ENCODE measurements around the gene AGAP5.
"Not testable (repeated sequence)": the region's sequence is repeated elsewhere in the genome, so short reads cannot be mapped to it uniquely, and the experiment has no call there.

The AGAP5 gene

GRCh38 chr10:73715179-73716156, 17.6 kb upstream of the AGAP5 start:
- in situ Hi-C loops (cut with HindIII; ENCODE audit: low sequenced_read_pairs): not testable (repeated sequence)

DNA sequence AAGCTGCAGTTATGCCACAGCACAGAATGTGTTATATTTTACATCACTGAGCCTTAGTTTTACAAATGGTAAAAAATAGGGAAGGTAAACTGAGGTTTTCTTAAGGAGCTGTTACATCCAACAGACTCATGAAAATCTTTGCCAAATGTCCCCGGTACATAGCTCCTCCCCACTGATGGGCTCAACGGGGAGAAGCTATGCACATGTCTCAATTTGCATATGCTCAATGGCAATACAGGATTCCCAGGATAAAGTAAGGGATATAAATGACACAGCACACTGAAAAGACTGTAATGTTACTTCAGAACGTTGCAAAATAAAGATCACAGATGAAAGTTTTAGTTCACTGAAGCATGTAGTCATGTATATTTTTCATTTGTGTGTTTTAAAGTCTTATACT, 16.6 kb upstream of the AGAP5 start:
- in situ Hi-C loops (cut with HindIII; ENCODE audit: low sequenced_read_pairs): not testable (repeated sequence)

GRCh38 chr10:73713912-73714311, 16.0 kb upstream of the AGAP5 start:
- in situ Hi-C loops (cut with HindIII; ENCODE audit: low sequenced_read_pairs): not testable (repeated sequence)

GRCh38 chr10:73711683-73712082, 13.8 kb upstream of the AGAP5 start:
- in situ Hi-C loops (cut with HindIII; ENCODE audit: low sequenced_read_pairs): not testable (repeated sequence)

DNA sequence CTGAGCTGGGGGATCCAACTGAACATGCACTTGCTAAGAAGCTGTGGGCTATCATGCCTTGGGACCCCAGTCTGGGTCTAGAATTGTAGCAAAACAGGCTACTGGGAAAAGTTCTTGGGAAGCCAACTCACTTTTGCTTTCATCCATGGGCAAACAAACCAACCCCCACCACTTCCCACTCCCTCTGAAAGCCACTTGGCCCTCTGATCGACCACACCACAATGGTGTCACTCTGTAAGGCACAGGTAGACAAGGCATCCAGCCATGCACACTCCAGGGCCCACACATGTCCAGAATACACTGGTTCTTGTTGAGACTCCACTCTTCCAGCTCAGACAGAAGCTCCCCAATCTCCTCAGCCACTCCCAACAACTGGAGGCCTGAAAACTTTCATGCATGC, 10.2 kb upstream of the AGAP5 start:
- in situ Hi-C loops (cut with HindIII; ENCODE audit: low sequenced_read_pairs): not testable (repeated sequence)

DNA sequence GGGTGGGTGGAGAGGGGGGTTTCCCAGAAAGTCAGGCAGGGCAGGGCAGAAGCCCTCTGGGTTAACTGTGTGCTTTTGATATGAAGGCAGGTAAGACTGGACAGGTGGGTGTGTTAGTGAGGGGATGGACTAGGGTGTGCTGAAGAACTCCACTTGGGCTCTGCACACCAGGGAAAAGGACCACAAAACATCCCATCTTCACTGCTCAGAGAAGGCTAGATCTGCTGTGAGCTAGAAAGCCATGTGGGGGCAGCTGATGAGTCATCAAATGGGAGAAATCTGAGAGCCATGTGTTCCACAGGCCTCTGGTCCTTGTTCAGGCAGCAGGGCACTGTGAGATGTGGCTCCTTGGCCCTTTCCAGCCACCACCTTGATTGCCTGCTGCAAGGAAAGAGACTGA, 9.7 kb upstream of the AGAP5 start:
- in situ Hi-C loops (cut with HindIII; ENCODE audit: low sequenced_read_pairs): not testable (repeated sequence)

GRCh38 chr10:73706488-73706887, 8.6 kb upstream of the AGAP5 start:
- in situ Hi-C loops (cut with HindIII; ENCODE audit: low sequenced_read_pairs): not testable (repeated sequence)

GRCh38 chr10:73705506-73706072, 7.7 kb upstream of the AGAP5 start:
- in situ Hi-C loops (cut with HindIII; ENCODE audit: low sequenced_read_pairs): not testable (repeated sequence)

- in situ Hi-C loops (cut with HindIII; ENCODE audit: low sequenced_read_pairs): not testable (repeated sequence)
Measured at GRCh38 chr10:73703924-73704323, 6.0 kb upstream of the AGAP5 start.

DNA sequence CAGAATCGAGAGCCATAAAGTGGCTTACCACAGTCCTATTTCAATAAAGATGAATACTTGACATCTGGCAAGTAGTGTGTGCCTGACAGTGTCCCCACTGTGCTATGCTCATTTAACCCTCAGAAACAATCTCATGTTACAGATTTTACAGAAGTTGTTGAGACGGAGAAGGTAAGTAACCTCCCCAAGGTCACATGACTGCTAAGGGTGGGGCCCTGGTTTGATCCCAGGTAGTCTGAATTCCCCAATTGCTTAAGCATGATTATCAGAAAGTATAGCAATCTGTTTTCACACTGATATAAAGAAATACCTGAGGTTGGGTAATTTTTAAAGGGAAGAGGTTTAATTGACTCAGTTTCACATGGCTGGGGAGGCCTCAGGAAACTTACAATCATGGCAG, 910 bp upstream of the AGAP5 start:
- in situ Hi-C loops (cut with HindIII; ENCODE audit: low sequenced_read_pairs): not testable (repeated sequence)

DNA sequence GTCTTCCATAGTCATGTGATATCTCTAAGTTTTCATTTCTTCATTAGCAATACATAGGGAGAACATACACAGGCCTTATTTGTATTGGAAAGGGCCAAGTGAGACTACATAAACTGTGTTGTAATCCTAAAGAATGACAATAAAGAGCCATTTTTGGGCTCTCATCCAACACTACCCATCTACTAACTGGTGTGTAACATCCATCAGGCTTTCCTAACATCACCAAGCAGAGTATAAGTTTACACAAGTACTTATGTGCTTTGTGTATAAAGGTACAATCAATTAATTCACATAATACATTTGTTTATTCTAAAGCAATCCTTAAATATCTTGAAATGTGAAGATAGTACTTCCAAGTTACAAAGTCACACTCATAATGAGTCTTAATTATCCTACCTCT, 2.6 kb downstream of the AGAP5 start:
- in situ Hi-C loops (cut with HindIII; ENCODE audit: low sequenced_read_pairs): not testable (repeated sequence)

DNA sequence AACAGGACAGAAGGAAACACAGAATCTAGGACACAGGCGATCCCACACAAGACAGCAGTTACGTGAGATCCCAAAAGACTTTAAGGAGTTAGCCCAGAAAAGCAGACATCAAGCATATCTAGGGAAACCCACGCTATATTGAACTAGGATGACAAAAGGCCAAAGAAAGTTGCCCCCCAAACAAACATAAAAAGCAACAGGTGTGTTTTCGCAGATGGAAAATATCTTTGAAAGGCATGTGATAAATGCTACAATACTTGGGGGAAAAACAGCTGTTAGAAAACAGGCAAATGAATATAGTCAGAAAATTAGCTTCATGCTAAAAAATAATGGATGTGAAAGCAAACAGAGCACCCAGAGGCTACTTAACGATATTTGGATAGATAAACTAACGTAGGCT, 7.2 kb downstream of the AGAP5 start:
- in situ Hi-C loops (cut with HindIII; ENCODE audit: low sequenced_read_pairs): not testable (repeated sequence)

DNA sequence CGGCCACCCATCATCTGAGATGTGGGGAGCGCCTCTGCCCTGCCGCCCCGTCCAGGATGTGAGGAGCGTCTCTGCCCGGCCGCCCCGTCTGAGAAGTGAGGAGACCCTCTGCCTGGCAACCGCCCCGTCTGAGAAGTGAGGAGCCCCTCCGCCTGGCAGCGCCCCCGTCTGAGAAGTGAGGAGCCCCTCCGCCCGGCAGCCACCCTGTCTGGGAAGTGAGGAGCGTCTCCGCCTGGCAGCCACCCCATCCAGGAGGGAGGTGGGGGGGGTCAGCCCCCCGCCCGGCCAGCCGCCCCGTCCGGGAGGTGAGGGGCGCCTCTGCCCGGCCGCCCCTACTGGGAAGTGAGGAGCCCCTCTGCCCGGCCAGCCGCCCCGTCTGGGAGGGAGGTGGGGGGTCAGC, 8.3 kb downstream of the AGAP5 start:
- in situ Hi-C loops (cut with HindIII; ENCODE audit: low sequenced_read_pairs): not testable (repeated sequence)

- in situ Hi-C loops (cut with HindIII; ENCODE audit: low sequenced_read_pairs): not testable (repeated sequence)
Measured at GRCh38 chr10:73687641-73688040, 10.3 kb downstream of the AGAP5 start.

GRCh38 chr10:73674546-73674945, 23.4 kb downstream of the AGAP5 start:
- in situ Hi-C loops (cut with HindIII; ENCODE audit: low sequenced_read_pairs): not testable (repeated sequence)

DNA sequence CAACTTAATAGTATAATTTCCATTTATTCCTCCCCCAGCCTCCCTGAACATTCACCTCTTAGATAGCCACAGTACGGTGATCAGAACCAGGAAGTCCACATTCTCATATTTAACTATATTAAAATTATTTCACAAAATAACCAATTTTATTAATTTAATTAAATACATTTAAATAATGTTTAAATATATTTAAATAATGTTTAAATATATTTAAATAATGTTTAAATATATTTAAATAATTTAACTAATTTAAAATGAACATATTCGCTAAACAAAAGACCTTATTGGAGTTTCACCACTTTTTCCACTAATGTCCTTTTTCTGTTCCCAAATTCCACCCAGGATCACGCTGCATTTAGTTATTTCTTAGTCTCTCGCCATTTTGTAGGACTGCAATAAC, 29.5 kb downstream of the AGAP5 start:
- in situ Hi-C loops (cut with HindIII; ENCODE audit: low sequenced_read_pairs): not testable (repeated sequence)

DNA sequence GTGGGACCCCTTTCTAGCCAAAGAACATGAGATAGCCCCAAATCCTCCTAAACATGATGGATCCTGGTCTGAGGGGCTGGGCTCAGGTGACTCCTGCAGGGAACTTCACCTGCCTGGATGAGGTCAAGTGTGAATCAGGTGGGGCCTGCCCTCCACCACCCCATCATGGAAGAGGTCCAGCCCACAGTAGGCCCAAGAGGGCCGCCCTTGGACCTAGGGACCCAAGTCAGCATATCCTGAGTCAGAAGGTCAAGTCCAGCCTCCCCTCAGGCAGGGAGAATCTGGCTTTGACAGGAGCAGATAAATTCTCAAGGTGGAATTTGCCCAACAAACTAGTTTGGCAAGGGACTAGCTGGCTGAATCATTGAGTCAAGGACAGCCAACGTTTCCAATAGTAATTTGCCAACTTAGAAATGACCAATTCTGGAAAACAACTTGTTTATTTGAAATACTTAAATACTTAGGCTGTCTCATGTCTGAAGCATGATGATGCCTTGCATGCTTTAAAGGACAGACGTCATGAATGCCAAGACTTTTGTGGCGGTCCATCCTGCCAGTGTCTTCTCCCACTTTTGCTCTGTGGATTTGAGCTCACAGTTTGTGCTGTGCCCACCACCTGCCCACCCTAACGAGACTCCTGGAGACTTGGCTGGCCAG, 31.6 kb downstream of the AGAP5 start:
- in situ Hi-C loops (cut with HindIII; ENCODE audit: low sequenced_read_pairs): not testable (repeated sequence)

GRCh38 chr10:73665581-73665980, 32.3 kb downstream of the AGAP5 start:
- in situ Hi-C loops (cut with HindIII; ENCODE audit: low sequenced_read_pairs): not testable (repeated sequence)

DNA sequence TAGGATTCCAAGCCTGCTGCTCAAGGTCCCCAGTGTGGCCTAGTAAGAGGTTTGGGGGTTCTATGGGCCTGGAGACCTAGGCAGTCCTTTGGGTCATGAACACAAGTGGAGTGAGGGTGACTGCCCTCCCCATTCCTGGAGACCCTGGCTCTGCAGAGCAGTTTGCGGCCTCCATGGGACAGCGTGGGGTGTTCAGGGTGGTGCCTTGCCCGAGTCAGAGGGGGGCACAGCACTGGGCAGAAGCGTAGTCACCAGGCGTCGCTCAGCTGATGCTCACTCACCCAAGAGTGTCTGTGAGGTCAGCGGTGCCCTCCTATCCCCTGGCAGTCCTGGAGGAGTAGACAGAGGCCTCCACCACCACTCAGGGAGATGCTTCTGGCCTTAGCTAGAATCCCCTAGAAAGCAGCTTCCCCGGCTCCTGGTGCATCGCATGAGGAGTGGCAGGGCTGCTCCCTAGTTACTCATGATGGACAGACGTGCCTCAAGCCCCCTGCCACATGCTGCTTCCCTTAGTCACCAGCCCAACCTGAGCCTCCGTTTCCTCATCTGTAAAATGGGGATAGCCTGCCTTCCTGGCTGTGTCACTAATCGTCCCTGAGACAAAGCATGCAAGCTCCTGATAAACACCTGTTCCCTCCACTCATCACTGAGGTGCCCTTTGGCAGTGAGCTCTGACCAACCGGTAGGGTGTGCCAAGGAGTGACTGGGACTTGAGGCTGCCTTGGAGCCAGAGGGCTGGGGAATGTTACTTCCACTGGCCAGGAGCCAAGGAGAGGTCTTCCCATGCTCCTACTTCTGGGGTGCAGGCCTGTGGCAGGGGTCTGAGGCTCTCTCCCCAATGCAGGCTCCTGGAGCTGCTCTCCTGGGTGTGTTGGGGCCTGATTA, 33.5 kb downstream of the AGAP5 start:
- in situ Hi-C loops (cut with HindIII; ENCODE audit: low sequenced_read_pairs): not testable (repeated sequence)

DNA sequence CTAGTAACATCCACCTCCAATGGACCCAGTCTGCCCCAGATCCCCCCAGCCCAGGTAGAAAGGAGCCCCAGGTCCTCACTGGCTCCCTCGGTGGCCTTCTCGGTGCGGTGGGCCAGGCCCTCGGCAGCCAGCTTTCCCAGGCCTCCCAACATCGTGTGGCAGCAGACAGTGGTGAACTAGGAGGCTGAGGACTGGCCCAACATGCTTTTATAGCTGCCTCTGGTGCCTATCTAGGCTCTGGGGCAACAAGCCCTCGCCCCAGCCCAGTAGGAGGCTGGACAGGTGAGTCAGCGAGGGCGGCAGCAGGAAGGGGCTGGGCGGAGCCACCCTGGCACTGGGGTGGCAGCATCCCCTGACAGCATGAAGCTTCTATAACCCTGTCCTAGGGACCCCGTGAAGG, 34.3 kb downstream of the AGAP5 start:
- in situ Hi-C loops (cut with HindIII; ENCODE audit: low sequenced_read_pairs): not testable (repeated sequence)

DNA sequence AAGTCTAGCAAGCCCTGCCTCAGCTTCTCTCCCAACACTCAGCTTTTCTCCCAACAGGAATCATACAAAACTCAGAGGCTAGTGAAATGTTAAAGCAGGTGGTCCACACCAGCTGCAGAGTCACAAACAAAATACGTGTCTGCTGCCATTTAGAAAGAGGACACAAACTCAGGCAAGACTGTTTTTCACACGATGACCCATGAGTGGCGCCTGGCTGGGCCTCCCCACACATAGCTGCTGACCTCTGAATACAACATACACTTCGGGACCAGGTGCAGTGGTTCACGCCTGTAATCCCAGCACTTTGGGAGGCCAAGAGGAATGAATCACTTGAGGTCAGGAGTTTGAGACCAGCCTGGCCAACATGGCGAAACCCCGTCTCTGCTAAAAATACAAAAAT, 35.2 kb downstream of the AGAP5 start:
- in situ Hi-C loops (cut with HindIII; ENCODE audit: low sequenced_read_pairs): not testable (repeated sequence)

Measured in DLD1 (cell line).